Neuronal stem cell (in vitro differentiated cells): ENCODE results near the gene DDB1.

Experiments used
- DNase-seq: peaks from one replicate; pipeline ENCODE4 v3.0.0-alpha.2; 2013; ENCODE audit warnings: low spot score
- H2AFZ ChIP-seq: one replicate; pipeline ENCODE4 v1.6.1; 2013; ENCODE audit warnings: mild to moderate bottlenecking, low read length, inconsistent platforms
- H2AK5ac ChIP-seq: 2 replicates; pipeline ENCODE4 v1.6.1; 2013; ENCODE audit warnings: low read depth, mild to moderate bottlenecking, inconsistent platforms, low read length, moderate library complexity, mixed read lengths
- H2BK120ac ChIP-seq: 2 replicates; pipeline ENCODE4 v1.6.1; 2013; ENCODE audit warnings: low read depth, mild to moderate bottlenecking, inconsistent platforms, low read length, moderate library complexity, mixed read lengths
- H2BK12ac ChIP-seq: one replicate; pipeline ENCODE4 v1.6.1; 2013; ENCODE audit warnings: low read length, inconsistent platforms
- H2BK15ac ChIP-seq: 2 replicates; pipeline ENCODE4 v1.6.1; 2013; ENCODE audit warnings: mild to moderate bottlenecking, low read length, inconsistent platforms, mixed read lengths
- H2BK5ac ChIP-seq: one replicate; pipeline ENCODE4 v1.6.1; 2013; ENCODE audit warnings: inconsistent platforms, mild to moderate bottlenecking, low read length, moderate library complexity
- H3K14ac ChIP-seq: one replicate; pipeline ENCODE4 v1.6.1; 2013; ENCODE audit warnings: low read length, inconsistent platforms
- H3K18ac ChIP-seq: 2 replicates; pipeline ENCODE4 v1.6.1; 2013; ENCODE audit warnings: low read length, inconsistent platforms
- H3K23ac ChIP-seq: 2 replicates; pipeline ENCODE4 v1.6.1; 2013; ENCODE audit warnings: low read depth, mild to moderate bottlenecking, mixed read lengths, low read length, inconsistent platforms; ENCODE audit not compliant: poor library complexity
- H3K27ac ChIP-seq: replicated peaks from 3 replicates; pipeline ENCODE4 v1.5.1; 2013; ENCODE audit warnings: low read length, inconsistent platforms
- H3K27me3 ChIP-seq, 3 experiments: 2 replicates each; pipeline ENCODE4 v1.6.1; 2013; ENCODE audit warnings: low read length in 3 of 3, mild to moderate bottlenecking in 2 of 3, inconsistent platforms in 1 of 3, low read depth in 1 of 3, mixed read lengths in 1 of 3, moderate library complexity in 1 of 3; ENCODE audit not compliant: control insufficient read depth in 3 of 3, insufficient read depth in 3 of 3
- H3K36me3 ChIP-seq, 2 donors: replicated peaks in 1 of 2; 2 replicates each; pipeline ENCODE4 v1.6.1; 2013; ENCODE audit warnings: low read length in 2 of 2; ENCODE audit not compliant: control insufficient read depth in 2 of 2, insufficient read depth in 2 of 2
- H3K4ac ChIP-seq: 2 replicates; pipeline ENCODE4 v1.6.1; 2013; ENCODE audit warnings: inconsistent platforms, mild to moderate bottlenecking, low read length, moderate library complexity
- H3K4me1 ChIP-seq, 2 donors: 1 replicate in 1 of 2; 2 replicates in 1 of 2; pipeline ENCODE4 v1.6.1; 2013; ENCODE audit warnings: low read length in 2 of 2, low read depth in 1 of 2; ENCODE audit not compliant: control insufficient read depth in 2 of 2, insufficient read depth in 1 of 2
- H3K4me2 ChIP-seq: one replicate; pipeline ENCODE4 v1.6.1; 2013; ENCODE audit warnings: mild to moderate bottlenecking, low read length, inconsistent platforms; ENCODE audit not compliant: insufficient read depth, poor library complexity, severe bottlenecking
- H3K4me3 ChIP-seq, 2 donors: 2 replicates each; pipeline ENCODE4 v1.5.1; 2013; ENCODE audit warnings: low read length in 2 of 2, mild to moderate bottlenecking in 2 of 2, inconsistent platforms in 1 of 2, moderate library complexity in 1 of 2
- H3K79me1 ChIP-seq: one replicate; pipeline ENCODE4 v1.6.1; 2013; ENCODE audit warnings: low read depth, mild to moderate bottlenecking, inconsistent platforms, low read length, moderate library complexity
- H3K9ac ChIP-seq: one replicate; pipeline ENCODE4 v1.6.1; 2013; ENCODE audit warnings: mild to moderate bottlenecking, low read depth, low read length, inconsistent platforms; ENCODE audit not compliant: poor library complexity
- H3K9me3 ChIP-seq, 2 donors: replicated peaks in 1 of 2; 2 replicates each; pipeline versions ENCODE3 to v1.6.1; 2013; ENCODE audit warnings: low read length in 2 of 2, mild to moderate bottlenecking in 2 of 2, inconsistent platforms in 1 of 2, low read depth in 1 of 2, mixed read lengths in 1 of 2, moderate library complexity in 1 of 2; ENCODE audit not compliant: control insufficient read depth in 2 of 2, insufficient read depth in 1 of 2
- H4K8ac ChIP-seq: one replicate; pipeline ENCODE4 v1.6.1; 2013; ENCODE audit warnings: low read depth, mild to moderate bottlenecking, inconsistent platforms, low read length, moderate library complexity
- H4K91ac ChIP-seq: one replicate; pipeline ENCODE4 v1.6.1; 2013; ENCODE audit warnings: low read length, low read depth, mild to moderate bottlenecking, inconsistent platforms; ENCODE audit not compliant: poor library complexity
- WGBS, 2 donors: extraction: QIAGEN DNeasy Blood & Tissue Kit; methylation state at CpG; one replicate each; pipeline ENCODE4 v1.1.7; 2013; ENCODE audit warnings: missing lambda C conversion rate in 2 of 2, mixed read lengths in 1 of 2; ENCODE audit not compliant: insufficient read length in 2 of 2, insufficient replicate concordance in 1 of 2; ENCODE audit errors: extremely low coverage in 2 of 2; 5-methylcytosine and 5-hydroxymethylcytosine counted together

Gene DDB1

GRCh38 chr11:61332281-61332796 is 566 bp downstream of the DDB1 start:
- Histone ChIP-seq H3K4me1 (peaks cover 11 to 37% of the 10 kb centered on the region in 2 donors), H3K4ac (peak overlapping the region; percentile 8), H2BK15ac (no peak overlapping the region), H2BK120ac (no peak overlapping the region), H3K36me3 (peaks cover 8 to 40% of the 10 kb centered on the region in 2 donors), H2AK5ac (peak overlapping the region; percentile 74), H2BK5ac (peak overlapping the region; percentile 43), H3K23ac (peak overlapping the region; percentile 90), H3K4me2 (peak overlapping the region; percentile 71), H3K9me3 (no peaks in the 10 kb centered on the region), H4K8ac (no peak overlapping the region), H2AFZ (peak overlapping the region; percentile 94), H3K27ac (no peak overlapping the region), H3K79me1 (peaks cover 10% of the 10 kb centered on the region), H4K91ac (no peak overlapping the region), H3K18ac (peak overlapping the region; percentile 94), H3K9ac (peak overlapping the region; percentile 96), H3K14ac (peak overlapping the region; percentile 97), H3K27me3 (no peaks in the 10 kb centered on the region), H2BK12ac (no peak overlapping the region), H3K4me3 (peak overlapping the region; percentile 96 to 99)
- no CpG with 5 or more reads among the region's 24 CpGs for WGBS, 2 donors
- no peak for DNase-seq

GRCh38 chr11:61331651-61332050 is 1.3 kb downstream of the DDB1 start:
- no peak for DNase-seq
- Histone ChIP-seq H2AFZ (no peak overlapping the region), H3K23ac (no peak overlapping the region), H2BK15ac (no peak overlapping the region), H3K4me3 (peak overlapping the region in 1 of 2 donors; percentile 96), H3K18ac (no peak overlapping the region), H3K79me1 (peaks cover 12% of the 10 kb centered on the region), H3K4ac (no peak overlapping the region), H3K14ac (no peak overlapping the region), H4K8ac (no peak overlapping the region), H2BK120ac (no peak overlapping the region), H2BK5ac (no peak overlapping the region), H3K9me3 (no peaks in the 10 kb centered on the region), H3K9ac (no peak overlapping the region), H3K4me1 (peaks cover 11 to 34% of the 10 kb centered on the region in 2 donors), H4K91ac (no peak overlapping the region), H3K36me3 (peaks cover 8 to 47% of the 10 kb centered on the region in 2 donors), H3K27me3 (no peaks in the 10 kb centered on the region), H2BK12ac (no peak overlapping the region), H3K4me2 (peak overlapping the region; percentile 71), H3K27ac (no peak overlapping the region), H2AK5ac (no peak overlapping the region)
- no CpG with 5 or more reads among the region's 6 CpGs for WGBS, 2 donors

GRCh38 chr11:61329871-61330270 is 3.0 kb downstream of the DDB1 start:
- no peak overlapping the region for H3K9ac ChIP-seq
- no peak overlapping the region for H2AFZ ChIP-seq
- peaks cover 12 to 64% of the 10 kb centered on the region in 2 donors for H3K36me3 ChIP-seq
- peaks cover 13% of the 10 kb centered on the region for H3K79me1 ChIP-seq
- no peak overlapping the region for H3K4me2 ChIP-seq
- no peak overlapping the region for H4K8ac ChIP-seq
- no peak for DNase-seq
- no peak overlapping the region for H3K18ac ChIP-seq
- no peak overlapping the region for H2BK12ac ChIP-seq
- peaks cover 11 to 21% of the 10 kb centered on the region in 2 donors for H3K4me1 ChIP-seq
- H3K14ac ChIP-seq: no peak overlapping the region
- H3K9me3 ChIP-seq: no peaks in the 10 kb centered on the region
- H2BK120ac ChIP-seq: no peak overlapping the region
- no peak overlapping the region for H3K27ac ChIP-seq
- no CpG with 5 or more reads among the region's 4 CpGs for WGBS, 2 donors
- H3K27me3 ChIP-seq: no peaks in the 10 kb centered on the region
- no peak overlapping the region for H2AK5ac ChIP-seq
- no peak overlapping the region for H4K91ac ChIP-seq
- H3K23ac ChIP-seq: no peak overlapping the region
- no peak overlapping the region for H2BK15ac ChIP-seq
- no peak overlapping the region for H3K4ac ChIP-seq
- H2BK5ac ChIP-seq: no peak overlapping the region
- no peak overlapping the region for H3K4me3 ChIP-seq

- no peak for DNase-seq
- peaks cover 21 to 79% of the 10 kb centered on the region in 2 donors for H3K36me3 ChIP-seq
- H3K9me3 ChIP-seq: no peaks in the 10 kb centered on the region
- H2BK15ac ChIP-seq: no peak overlapping the region
- H2BK120ac ChIP-seq: no peak overlapping the region
- H3K4me2 ChIP-seq: no peak overlapping the region
- H3K4me3 ChIP-seq: no peak overlapping the region
- H2BK5ac ChIP-seq: no peak overlapping the region
- H3K14ac ChIP-seq: no peak overlapping the region
- H3K27me3 ChIP-seq: no peaks in the 10 kb centered on the region
- H3K79me1 ChIP-seq: peaks cover 10% of the 10 kb centered on the region
- peaks cover 5 to 6% of the 10 kb centered on the region in 2 donors for H3K4me1 ChIP-seq
- H3K4ac ChIP-seq: no peak overlapping the region
- no peak overlapping the region for H3K23ac ChIP-seq
- WGBS, 2 donors: no CpG with 5 or more reads among the region's 9 CpGs
- no peak overlapping the region for H2AFZ ChIP-seq
- H4K8ac ChIP-seq: no peak overlapping the region
- H3K18ac ChIP-seq: no peak overlapping the region
- H2AK5ac ChIP-seq: no peak overlapping the region
- H3K9ac ChIP-seq: no peak overlapping the region
- no peak overlapping the region for H4K91ac ChIP-seq
- H2BK12ac ChIP-seq: no peak overlapping the region
- no peak overlapping the region for H3K27ac ChIP-seq
Observed at GRCh38 chr11:61328351-61328750, 4.6 kb downstream of the DDB1 start.
